K562 (cell line): ENCODE measurements around the gene WDR86. TPM values are rescaled to one million over a fixed set of nuclear protein-coding genes. Genes with fewer than 3 reads are reported as not detected.
A peak's percentile ranks its signal among the peaks of the same experiment; 100 is the strongest.

Experiments
- ATAC-seq: fragments of 200-7000 bp; cut with Tn5 transposase; 3 replicates; pipeline ENCODE4 v1.9.1; 2020; ENCODE audit warnings: moderate library complexity
- BruUV-seq: library from RNA; stranded (reverse); fragments of 400-500 nt; replicated peaks from 2 replicates; lab custom pipeline; 2021; lab: Mats Ljungman, UMichigan
- CTCF ChIA-PET: fragments of 300-600 bp; formaldehyde crosslinking; extraction: SDS; loops from one replicate; lab custom pipeline; 2021; ENCODE audit warnings: low intra/inter-chr PET ratio; lab: Yijun Ruan, JAX
- POLR2A ChIA-PET: fragments of 300-600, 350-650 bp; sonication (Branson Sonifier 250); formaldehyde crosslinking; extraction: SDS; loops from one replicate; lab custom pipeline; 2021; ENCODE audit warnings: antibody characterized with exemption, inconsistent platforms; lab: Yijun Ruan, JAX
- DNase-seq, 4 experiments: peaks; one replicate each; pipeline versions ENCODE4 v3.0.0 to v3.0.0-alpha.2; 2011 to 2018; ENCODE audit warnings: low spot score in 3 of 4, mixed read lengths in 3 of 4; ENCODE audit errors: extremely low read depth in 1 of 4
- FAIRE-seq: peaks from 2 replicates; lab custom pipeline; 2011; peaks lifted over from hg19 to GRCh38; lab: Jason Lieb, UNC
- H2AFZ ChIP-seq: 2 replicates; pipeline ENCODE4 v1.6.0; 2011; ENCODE audit warnings: low read depth, low read length, control low read depth, inconsistent platforms
- H3K27ac ChIP-seq: fragments of 200-600 bp; 3 replicates; pipeline ENCODE4 v1.8.0; 2011; ENCODE audit warnings: low read depth, mild to moderate bottlenecking, control low read depth, inconsistent platforms, low read length, moderate library complexity, mixed read lengths; ENCODE audit errors: extremely low read depth
- H3K27me3 ChIP-seq, 2 experiments: fragments of 300-600 bp in 1 of 2; 2 replicates in 1 of 2; 3 replicates in 1 of 2; pipeline versions ENCODE4 v1.6.0 to v1.8.0; 2011; ENCODE audit warnings: inconsistent platforms in 2 of 2, low read length in 2 of 2, mild to moderate bottlenecking in 1 of 2, mixed read lengths in 1 of 2, moderate library complexity in 1 of 2; ENCODE audit not compliant: control insufficient read depth in 2 of 2, insufficient read depth in 2 of 2
- H3K36me3 ChIP-seq: fragments of 300-600 bp; 3 replicates; pipeline ENCODE4 v1.8.0; 2011; ENCODE audit warnings: mild to moderate bottlenecking, low read length, inconsistent platforms; ENCODE audit not compliant: control insufficient read depth, insufficient read depth
- H3K4me1 ChIP-seq, 2 experiments: fragments of 200-600 bp in 1 of 2; replicated peaks in 1 of 2; 2 replicates in 1 of 2; 3 replicates in 1 of 2; pipeline versions ENCODE4 v1.5.1 to v1.8.0; 2011; ENCODE audit warnings: inconsistent platforms in 2 of 2, low read length in 2 of 2, mild to moderate bottlenecking in 1 of 2, mixed read lengths in 1 of 2, moderate library complexity in 1 of 2; ENCODE audit not compliant: control insufficient read depth in 2 of 2, insufficient read depth in 2 of 2
- H3K4me2 ChIP-seq: 2 replicates; pipeline ENCODE4 v1.6.1; 2011; ENCODE audit warnings: low read length, control low read depth, inconsistent platforms, mixed read lengths; ENCODE audit not compliant: insufficient read depth
- H3K4me3 ChIP-seq: fragments of 200-600 bp; sonication (generic), shearing (Covaris generic); 2 replicates; pipeline ENCODE4 v1.5.1; 2016; ENCODE audit warnings: control low read depth, inconsistent platforms
- H3K79me2 ChIP-seq: fragments of 200-600 bp; 3 replicates; pipeline ENCODE4 v1.8.0; 2011; ENCODE audit warnings: low read length, inconsistent platforms; ENCODE audit not compliant: control insufficient read depth, insufficient read depth
- H3K9ac ChIP-seq, 2 experiments: 2 replicates each; pipeline versions ENCODE4 v1.6.0 to v1.6.1; 2011; ENCODE audit warnings: low read depth in 2 of 2, low read length in 2 of 2, control low read depth in 1 of 2, inconsistent platforms in 1 of 2, mild to moderate bottlenecking in 1 of 2, mixed read lengths in 1 of 2; ENCODE audit not compliant: insufficient read depth in 1 of 2
- H3K9me1 ChIP-seq: one replicate; pipeline ENCODE4 v1.6.0; 2011; ENCODE audit warnings: inconsistent platforms, mild to moderate bottlenecking, low read length, moderate library complexity; ENCODE audit not compliant: control insufficient read depth, insufficient read depth
- H3K9me3 ChIP-seq: replicated peaks from 2 replicates; pipeline ENCODE4 v1.5.1; 2011; ENCODE audit warnings: low read depth, low read length, inconsistent platforms; ENCODE audit not compliant: control insufficient read depth, insufficient read depth
- H4K20me1 ChIP-seq: replicated peaks from 2 replicates; pipeline ENCODE4 v1.6.1; 2011; ENCODE audit warnings: low read length, inconsistent platforms, mixed read lengths; ENCODE audit not compliant: control insufficient read depth, insufficient read depth
- ARID3A ChIP-seq: IDR thresholded peaks from 2 replicates; pipeline ENCODE4 v1.6.1; 2012; ENCODE audit warnings: low read depth, low read length, improper control_type of control experiment, borderline replicate concordance
- HMGN3 ChIP-seq: IDR thresholded peaks from 2 replicates; pipeline ENCODE4 v1.6.1; 2011; ENCODE audit warnings: borderline replicate concordance, low read depth, mild to moderate bottlenecking, mixed read lengths, low read length; ENCODE audit not compliant: insufficient read length; ENCODE audit errors: extremely low read depth
- POLR2G ChIP-seq: fragments of 200-400 bp; formaldehyde crosslinking; IDR thresholded peaks from 2 replicates; pipeline ENCODE4 v1.6.1; 2017; ENCODE audit warnings: low read depth, mild to moderate bottlenecking, antibody characterized with exemption, low read length, moderate library complexity
- ZBTB33 ChIP-seq: sonication (generic); formaldehyde crosslinking; IDR thresholded peaks from 2 replicates; pipeline ENCODE4 v1.8.1; 2023; ENCODE audit warnings: mild to moderate bottlenecking, missing genetic modification reagents
- WGBS: fragments of 100-300 bp; shearing (Covaris generic); methylation state at CpG from one replicate; pipeline ENCODE4 v1.1.6; 2016; ENCODE audit warnings: low coverage, mixed read lengths; ENCODE audit not compliant: insufficient coverage; ENCODE audit errors: missing lambda C conversion rate; 5-methylcytosine and 5-hydroxymethylcytosine counted together
- in situ Hi-C: fragments of 300-500 bp; cut with MboI; formaldehyde crosslinking; loops from 4 replicates; pipeline ENCODE4 v1.15.0; 2018; ENCODE audit warnings: inconsistent platforms, mixed read lengths
- intact Hi-C: fragments of 100-400 bp; cut with micrococcal nuclease; formaldehyde crosslinking; loops from 2 replicates; pipeline ENCODE4 v1.14.2; 2022
- polyA plus RNA-seq, 8 experiments: library from polyadenylated mRNA; depleted of rRNA in 4 of 8; stranded (reverse) in 5 of 8; unstranded in 3 of 8; fragments of >200 nt; fragmentation: Nextera tagmentation in 2 of 8; fragmentation: Illumina TruSeq in 1 of 8; extraction: Ambion mirVana in 2 of 8; extraction: Trizol in 1 of 8; gene quantifications; 2 replicates each; pipeline versions ENCODE4 v1.2.1 to v1.2.3, GENCODE V29; 2011 to 2014; ENCODE audit warnings: inconsistent platforms in 1 of 8, missing spikeins in 1 of 8
- total RNA-seq, 7 experiments: library from RNA; depleted of rRNA in 6 of 7; stranded (reverse); fragments of >200 nt in 6 of 7; fragmentation: Illumina TruSeq in 2 of 7; extraction: Trizol in 2 of 7; gene quantifications; 2 replicates each; pipeline versions ENCODE4 v1.2.1 to v1.2.3, GENCODE V29; 2011 to 2021; ENCODE audit warnings: low replicate concordance in 1 of 7

Gene WDR86
- total and polyA plus RNA-seq, 9 of the 15 experiments (the other 6 are each of a cell fraction or from before 2014, with no cell fraction given), result 0.24 TPM; not detected in 8

- no peak overlapping the region for H3K9ac ChIP-seq
- in situ Hi-C loops, result no loop called here
- no peaks in the 10 kb centered on the region for H3K9me3 ChIP-seq
- H3K9me1 ChIP-seq, result no peaks in the 10 kb centered on the region
- H3K4me1 ChIP-seq, result peaks cover 0 to 58% of the 10 kb centered on the region in 2 experiments; a peak in 3 of 5 replicates
- 0 out of 2 replicates have a peak, but pooled peaks cover 5% of the 10 kb centered on the region for H4K20me1 ChIP-seq
- ATAC-seq (no peak), FAIRE-seq (no peak), DNase-seq (no peak)
- peak; percentile 84 for TF ChIP-seq ZBTB33
- TF ChIP-seq POLR2G, result 0 out of 2 replicates have a peak, but pooled peaks have one; percentile 37
- TF ChIP-seq ARID3A, result no peak
- peak; percentile 12 for TF ChIP-seq HMGN3
- no peak overlapping the region for H3K4me2 ChIP-seq
- H3K27me3 ChIP-seq, result peaks cover 11 to 46% of the 10 kb centered on the region in 2 experiments; a peak in 3 of 5 replicates
- intact Hi-C loops, result no loop called here
- 66% methylated on average over 67 of the region's 83 CpGs for WGBS
- no peak overlapping the region for H2AFZ ChIP-seq
- BruUV-seq, result no TSS peak
- H3K4me3 ChIP-seq, result no peak overlapping the region
- ChIA-PET POLR2A (interaction anchor here (1.3 kb wide), 1 partner anchor 14 kb away, joined by 3 read pairs; no protein-coding TSS in a partner anchor), CTCF (interaction anchor here (0.6 kb wide), 1 partner anchor 13 kb away, joined by 3 read pairs; no protein-coding TSS in a partner anchor)
- H3K79me2 ChIP-seq, result no peaks in the 10 kb centered on the region
- H3K36me3 ChIP-seq, result peaks cover 13% of the 10 kb centered on the region; the same call in 1 of the 3 replicates
- H3K27ac ChIP-seq, result no peak overlapping the region
These were observed 28.3 kb downstream of the WDR86 start for GRCh38 chr7:151381348-151382078.
